ENCODE results near the gene ASCC3.
"Not testable (repeated sequence)": the region's sequence is repeated elsewhere in the genome, so short reads cannot be mapped to it uniquely, and the experiment has no call there.

ASCC3 gene, protein sequence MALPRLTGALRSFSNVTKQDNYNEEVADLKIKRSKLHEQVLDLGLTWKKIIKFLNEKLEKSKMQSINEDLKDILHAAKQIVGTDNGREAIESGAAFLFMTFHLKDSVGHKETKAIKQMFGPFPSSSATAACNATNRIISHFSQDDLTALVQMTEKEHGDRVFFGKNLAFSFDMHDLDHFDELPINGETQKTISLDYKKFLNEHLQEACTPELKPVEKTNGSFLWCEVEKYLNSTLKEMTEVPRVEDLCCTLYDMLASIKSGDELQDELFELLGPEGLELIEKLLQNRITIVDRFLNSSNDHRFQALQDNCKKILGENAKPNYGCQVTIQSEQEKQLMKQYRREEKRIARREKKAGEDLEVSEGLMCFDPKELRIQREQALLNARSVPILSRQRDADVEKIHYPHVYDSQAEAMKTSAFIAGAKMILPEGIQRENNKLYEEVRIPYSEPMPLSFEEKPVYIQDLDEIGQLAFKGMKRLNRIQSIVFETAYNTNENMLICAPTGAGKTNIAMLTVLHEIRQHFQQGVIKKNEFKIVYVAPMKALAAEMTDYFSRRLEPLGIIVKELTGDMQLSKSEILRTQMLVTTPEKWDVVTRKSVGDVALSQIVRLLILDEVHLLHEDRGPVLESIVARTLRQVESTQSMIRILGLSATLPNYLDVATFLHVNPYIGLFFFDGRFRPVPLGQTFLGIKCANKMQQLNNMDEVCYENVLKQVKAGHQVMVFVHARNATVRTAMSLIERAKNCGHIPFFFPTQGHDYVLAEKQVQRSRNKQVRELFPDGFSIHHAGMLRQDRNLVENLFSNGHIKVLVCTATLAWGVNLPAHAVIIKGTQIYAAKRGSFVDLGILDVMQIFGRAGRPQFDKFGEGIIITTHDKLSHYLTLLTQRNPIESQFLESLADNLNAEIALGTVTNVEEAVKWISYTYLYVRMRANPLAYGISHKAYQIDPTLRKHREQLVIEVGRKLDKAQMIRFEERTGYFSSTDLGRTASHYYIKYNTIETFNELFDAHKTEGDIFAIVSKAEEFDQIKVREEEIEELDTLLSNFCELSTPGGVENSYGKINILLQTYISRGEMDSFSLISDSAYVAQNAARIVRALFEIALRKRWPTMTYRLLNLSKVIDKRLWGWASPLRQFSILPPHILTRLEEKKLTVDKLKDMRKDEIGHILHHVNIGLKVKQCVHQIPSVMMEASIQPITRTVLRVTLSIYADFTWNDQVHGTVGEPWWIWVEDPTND (N-terminal part only)

DNA sequence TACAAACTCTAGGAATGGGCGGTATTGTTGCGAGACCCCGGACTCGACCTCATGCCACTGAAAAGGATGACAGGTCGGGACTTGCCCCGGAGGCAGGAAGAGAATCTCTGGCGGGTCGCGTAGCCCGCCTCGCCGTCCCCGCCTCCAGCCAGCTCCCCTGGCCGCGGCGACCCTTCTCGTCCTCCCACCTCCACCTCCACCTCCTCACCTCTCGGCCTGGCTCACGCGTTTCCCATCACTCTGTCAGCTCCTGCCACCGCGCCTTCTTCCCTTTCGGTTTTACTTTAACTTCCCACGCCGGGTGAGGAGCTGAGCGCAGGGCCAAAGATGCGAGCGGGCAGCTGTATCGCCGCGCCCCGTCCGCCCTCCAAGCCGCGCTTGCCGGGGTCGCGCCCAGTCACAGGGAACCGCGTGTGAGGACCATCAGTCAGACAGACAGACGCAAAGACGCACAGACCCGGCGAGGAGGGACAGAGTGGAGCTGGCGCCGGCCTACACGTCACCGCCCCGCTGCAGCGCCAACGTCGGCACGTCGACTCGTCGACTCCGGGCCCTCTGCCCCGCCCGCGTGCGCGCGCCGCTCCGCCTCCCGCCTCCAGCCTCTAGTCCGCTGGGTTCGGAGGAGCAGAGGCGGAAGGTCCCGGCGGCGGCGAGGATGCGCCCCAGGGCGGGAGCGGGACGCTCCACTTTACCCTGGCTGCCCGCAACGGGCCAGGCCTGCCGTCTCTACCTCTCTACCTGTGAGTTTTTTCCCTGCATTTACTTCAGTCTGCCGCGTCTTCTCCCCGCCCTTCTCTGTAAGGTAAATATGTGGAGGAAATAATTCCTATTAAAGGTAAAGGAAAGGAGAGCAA is at the start of gene ASCC3:
TSS of gene ASCC3 (minus strand) at position 477 of the 854 bp plus-strand sequence. CDS start 13,332 bp downstream, outside the sequence.
- DNase-seq: peak; percentile 78 to 87

DNA sequence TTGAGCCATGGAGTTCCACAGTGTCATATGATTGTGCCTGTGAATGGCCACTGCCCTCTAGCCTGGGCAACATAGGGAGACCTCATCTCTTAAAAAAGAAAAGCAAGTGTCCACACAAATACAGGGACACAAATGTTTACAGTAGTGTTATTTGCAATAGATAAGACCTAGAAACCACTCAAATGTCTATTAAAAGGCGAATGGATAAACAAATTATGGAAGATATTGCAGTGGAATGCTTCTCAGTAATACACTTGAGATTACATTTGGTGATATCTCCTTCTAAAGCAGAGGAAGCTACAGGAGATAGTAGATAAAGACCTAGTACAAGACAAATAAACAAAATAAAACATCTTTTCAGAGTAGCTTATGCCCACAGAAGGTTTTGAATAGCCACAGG is 44.6 kb upstream of the ASCC3 start:
- DNase-seq: no peak

DNA sequence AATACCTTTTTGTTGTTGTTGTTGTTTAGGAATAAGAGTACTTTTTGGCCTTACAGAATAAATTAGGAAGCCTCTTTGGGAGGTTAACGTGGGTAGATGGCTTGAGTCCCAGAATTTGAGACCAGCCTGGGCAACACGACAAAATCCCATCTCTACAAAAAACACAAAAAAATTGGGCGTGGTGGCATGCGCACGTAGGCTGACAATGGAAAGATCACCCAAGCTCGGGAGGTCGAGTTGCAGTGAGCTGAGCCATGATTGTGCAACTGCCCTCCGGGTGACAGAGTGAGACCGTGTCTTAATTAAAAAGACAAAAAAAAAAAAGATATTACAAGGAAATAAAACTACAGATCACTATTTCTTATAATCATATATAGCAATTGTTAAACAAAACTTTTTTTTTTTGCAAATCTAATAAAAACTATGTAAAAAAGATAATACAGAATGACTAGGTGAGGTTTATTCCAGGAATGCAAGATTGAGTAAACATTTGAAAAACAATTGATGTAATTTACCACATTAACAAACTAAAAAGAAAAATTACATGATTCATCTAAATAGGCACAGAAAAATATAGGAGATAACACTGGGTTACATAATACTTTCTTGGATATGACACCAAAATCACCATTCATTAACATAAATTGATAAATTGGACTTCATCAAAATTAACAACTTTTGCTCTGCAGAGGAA is 43.6 kb upstream of the ASCC3 start:
- no peak for DNase-seq

DNA sequence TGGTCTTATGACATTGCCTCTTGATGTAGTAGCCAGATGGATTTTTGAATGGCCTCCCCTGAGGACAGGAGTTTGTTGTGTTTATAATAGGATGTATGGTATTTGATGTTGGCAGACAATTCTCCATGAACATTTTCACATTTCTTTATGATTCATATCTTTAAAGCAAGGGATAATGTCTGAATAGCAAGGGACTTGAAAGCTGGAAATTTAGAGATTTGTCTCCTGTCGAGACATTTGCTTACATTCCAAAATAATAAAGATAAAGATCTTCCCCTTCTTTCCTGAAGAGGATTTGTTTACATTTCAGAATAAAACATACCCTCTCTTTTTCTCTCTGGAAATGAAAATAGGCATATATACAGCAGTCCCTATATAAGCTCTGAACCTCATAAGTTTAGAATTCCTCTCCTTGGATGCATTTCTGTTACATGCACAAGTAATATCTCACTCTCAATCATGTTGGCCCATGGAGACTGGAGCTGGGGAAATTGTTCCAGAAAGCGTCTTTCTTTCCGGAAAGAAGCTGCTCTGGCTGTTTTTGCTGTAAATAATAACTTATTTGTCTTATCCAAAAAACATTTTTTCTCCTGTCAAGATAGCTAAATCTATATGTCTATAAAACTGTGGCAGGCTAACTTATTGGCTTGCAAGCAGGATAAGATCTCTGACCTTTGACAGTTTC is 42.5 kb upstream of the ASCC3 start:
- no peak for DNase-seq

DNA sequence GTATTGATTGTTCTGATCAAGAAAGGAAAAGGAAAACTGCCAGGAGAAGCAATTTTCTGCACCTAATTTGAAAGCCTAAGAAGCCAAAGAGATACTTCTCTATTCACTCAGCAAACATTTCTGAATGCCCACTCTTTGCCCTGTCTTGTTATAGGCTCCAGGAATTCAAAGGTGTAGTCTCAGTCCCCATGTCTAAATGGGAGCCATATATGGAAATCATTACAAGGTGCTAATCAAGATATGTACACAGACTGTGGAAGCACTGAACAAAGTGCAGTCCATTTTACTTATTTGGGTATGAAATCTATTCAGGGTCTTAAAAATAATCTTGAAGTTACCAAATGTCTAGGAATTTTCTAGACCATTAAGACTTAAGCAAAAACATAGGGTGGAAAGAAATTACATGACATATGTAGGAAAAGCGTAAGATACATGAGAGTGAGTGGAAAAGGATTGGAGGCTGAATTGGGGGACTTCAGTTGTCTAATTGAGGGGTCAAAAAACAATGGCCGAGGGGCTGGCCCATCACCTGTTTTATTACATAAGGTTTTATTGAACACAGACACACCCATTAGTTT is 39.0 kb upstream of the ASCC3 start:
- no peak for DNase-seq

DNA sequence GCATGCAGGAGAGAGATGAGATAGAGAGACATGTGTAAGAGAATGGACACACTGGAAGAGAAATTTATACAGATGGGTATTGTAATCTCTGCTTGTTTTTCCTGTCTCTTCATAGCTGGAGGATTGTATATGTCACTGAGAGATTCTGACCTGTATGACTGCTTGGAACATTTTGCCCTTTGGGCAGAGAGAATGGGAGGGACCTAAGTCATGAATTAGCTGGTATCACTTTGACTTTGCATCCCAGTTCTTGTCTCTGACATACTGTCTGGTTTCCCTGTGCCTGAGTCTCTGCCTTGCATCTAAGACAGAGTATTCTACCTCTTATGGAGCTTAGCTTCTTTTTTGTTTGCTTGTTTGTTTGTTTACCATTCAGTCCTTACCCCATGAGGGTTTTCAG is 37.0 kb upstream of the ASCC3 start:
- DNase-seq: no peak

DNA sequence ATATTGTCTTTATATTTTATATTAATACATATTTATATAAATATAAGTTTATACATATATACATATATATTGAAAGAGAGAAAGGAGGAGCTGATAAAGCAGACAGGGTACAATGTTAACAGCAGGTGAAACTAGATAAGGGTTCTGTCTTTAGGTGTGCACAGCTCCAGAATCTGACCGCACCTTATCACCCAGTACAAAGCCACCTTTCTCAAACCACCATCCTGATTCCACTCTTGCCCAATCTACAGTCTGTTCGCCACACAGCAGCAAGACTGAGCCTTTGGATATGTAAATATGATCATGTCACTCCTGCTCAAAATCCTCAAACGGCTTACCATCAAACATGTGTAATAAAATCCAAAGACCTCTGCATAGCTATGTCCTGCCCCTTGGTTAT is 34.7 kb upstream of the ASCC3 start:
- DNase-seq: no peak

DNA sequence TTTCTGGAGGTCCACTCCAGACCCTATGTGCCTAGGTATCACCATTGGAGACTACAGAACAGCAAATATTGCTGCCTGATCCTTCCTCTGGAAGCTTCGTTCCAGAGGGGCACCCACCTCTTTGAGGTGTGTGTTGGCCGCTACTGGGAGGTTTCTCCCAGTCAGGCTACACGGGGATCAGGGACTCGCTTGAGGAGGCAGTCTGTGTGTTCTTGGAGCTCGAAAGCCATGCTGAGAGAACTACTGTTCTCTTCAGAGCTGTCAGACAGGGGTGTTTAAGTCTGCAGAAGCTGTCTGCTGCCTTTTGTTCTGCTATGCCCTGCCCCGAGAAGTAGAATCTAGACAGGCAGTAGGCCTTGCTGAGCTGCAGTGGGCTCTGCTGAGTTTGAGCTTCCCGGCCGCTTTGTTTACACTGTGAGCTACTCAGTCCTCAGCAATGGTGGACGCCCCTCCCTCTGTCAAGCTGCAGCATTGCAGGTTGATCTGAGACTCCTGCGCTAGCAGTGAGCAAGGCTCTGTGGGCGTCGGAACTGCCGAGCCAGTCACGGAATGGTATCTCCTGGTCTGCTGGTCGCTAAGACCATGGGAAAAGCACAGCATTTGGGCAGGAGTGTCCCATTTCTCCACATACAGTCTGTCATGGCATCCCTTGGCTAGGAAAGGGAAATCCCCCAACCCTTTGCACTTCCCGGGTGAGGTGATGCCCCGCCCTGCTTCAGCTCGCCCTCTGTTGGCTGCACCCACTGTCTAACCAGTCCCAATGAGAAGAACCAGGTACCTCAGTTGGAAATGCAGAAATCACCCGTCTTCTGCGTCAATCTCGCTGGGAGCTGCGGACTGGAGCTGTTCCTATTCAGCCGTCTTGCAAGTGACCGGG is 32.5 kb upstream of the ASCC3 start:
- no peak for DNase-seq

DNA sequence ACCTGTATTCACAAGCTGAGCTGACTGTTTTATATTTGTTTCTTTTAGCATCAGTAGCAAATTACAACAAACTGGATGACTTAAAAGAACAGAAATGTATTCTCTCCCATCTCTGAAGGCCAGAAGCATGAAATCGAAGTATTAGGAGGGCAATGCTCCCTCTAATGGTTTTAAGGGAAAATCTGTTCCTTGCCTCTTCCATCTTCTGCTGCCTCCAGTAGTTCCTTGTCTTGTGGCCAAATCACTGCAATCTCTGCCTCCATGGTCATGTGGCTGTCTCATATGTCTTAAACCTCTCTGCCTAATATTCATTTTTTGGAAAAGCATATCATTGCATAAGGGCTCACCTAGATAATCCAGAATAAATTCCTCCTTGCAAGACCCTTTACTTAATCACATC is 25.2 kb upstream of the ASCC3 start:
- DNase-seq: no peak

DNA sequence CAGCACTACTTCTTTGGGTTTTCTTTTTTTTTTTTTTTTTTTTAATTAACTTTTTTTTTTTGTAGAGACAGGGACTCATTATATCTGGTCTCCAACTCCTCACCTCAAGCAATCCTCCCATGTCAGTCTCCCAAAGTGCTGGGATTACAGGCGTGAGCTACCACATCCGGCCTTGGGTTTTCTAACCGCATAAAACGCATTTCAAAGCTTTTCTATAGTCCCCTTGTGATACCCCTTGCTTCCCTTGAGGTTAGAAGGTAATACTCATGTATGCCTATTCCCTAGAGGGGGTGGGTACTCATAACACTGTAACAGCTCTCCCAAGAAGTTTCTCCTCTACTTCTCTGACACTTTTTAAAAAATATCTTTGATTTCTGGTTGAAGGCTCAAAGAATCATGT is 23.9 kb upstream of the ASCC3 start:
- DNase-seq: no peak

DNA sequence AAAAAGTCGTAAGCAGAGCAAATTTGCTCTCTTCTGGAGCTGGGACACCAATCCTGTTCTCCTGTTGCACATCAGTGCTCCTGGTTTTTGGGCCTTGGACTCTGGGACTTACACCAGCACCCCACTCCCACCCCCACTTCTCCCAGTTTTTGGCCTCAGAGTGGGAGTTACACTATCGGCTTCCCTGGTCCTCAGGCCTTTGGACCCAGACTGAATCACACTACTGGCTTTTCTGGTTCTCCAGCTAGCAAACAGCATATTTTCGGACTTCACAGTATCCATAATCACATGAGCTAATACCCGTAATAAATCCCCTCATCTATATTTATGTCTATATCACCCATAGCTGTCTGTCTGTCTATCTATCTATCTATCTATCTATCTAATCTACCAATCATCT is 23.2 kb upstream of the ASCC3 start:
- DNase-seq: no peak

DNA sequence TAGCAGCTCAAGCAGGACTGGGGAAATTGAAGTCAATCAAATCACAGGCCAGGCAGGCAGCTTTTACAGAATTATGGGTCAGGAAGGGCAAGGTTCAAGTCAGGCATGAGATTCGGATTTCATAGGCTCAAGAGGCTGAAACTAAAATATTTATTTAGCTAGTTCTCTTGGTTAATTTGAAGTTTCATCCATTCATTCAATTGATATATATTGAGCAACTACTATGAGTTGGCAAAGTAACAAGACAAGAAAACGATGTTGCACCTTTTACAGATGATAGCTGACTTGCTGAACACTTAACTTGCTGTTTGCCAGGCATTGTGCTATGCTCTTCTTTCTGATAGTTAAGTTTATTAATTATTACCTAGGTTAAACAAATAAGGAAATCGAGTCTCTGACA is 20.5 kb upstream of the ASCC3 start:
- DNase-seq: no peak

DNA sequence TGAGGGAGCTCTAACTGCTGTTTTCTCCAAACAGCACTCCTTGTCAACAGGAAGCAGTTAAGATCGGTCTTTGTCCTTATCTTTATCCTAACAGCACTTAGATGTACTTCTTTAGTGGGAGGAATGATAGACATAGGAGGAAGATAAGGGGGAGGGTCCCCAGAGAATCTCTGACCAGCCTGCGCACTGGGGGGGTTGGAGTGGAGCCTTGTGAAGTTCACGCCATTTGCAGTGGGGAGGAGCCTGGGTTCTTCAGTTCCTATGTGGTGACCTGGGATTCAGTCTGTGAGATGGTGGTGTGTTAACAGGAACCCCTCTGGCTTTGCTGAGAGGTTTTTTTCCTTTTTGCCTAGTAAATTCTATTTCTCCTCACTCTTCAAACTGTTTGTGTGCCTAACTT is 18.1 kb upstream of the ASCC3 start:
- DNase-seq: no peak

DNA sequence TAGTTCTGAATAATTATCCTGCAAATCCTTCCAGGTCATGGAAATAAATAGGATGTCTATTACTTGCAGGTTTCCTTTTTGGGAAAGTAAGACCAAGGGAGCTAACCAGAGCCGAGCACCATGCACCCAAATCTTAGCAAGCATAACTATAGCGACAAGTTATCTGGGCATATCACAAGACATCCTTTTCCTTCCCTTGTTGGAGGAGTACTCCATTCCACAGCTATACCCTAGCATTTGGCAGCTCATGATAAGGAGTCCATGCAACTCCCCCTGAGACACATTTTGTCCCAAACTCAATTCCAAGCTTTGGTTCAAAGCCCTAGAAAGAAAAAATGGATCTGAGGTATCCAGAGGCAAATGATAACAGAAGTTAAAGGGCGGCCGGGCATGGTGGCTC is 16.5 kb upstream of the ASCC3 start:
- no peak for DNase-seq

DNA sequence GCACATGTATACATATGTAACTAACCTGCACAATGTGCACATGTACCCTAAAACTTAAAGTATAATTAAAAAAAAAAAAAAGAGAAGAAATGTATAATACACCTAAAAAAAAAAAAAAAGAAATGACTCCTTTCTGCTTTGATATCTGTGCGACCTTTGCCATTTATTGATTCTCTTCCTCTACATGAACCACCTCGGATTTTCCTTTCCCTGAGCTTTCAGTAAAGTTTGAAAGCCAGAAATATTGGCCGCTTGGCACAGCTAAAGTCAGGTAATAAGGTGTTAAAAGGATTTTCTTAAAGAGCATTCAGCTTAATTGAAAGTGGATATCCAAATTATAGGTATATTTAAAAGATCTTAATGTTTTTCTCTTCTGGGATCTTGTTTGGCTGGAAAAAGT is 12.6 kb upstream of the ASCC3 start:
- no peak for DNase-seq

DNA sequence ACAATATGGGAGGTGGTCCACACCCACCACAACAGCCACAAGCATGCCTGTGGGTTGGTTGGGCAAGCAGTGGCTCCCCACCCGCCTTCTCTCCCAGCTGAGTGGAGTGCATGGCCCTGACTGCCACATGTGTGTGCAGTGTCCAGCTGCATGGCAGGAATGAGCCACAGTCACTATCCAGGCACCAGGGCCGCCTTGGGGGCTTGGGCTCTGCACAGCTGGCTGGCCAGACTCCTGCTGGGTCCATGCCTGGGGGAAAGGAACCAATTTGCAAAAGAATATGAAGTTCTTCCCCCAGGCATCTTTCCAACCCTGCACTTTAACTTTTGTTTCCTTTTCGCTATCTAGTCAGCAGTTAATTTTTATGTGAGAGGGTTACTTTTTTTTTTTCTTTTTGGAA is 11.6 kb upstream of the ASCC3 start:
- DNase-seq: no peak

DNA sequence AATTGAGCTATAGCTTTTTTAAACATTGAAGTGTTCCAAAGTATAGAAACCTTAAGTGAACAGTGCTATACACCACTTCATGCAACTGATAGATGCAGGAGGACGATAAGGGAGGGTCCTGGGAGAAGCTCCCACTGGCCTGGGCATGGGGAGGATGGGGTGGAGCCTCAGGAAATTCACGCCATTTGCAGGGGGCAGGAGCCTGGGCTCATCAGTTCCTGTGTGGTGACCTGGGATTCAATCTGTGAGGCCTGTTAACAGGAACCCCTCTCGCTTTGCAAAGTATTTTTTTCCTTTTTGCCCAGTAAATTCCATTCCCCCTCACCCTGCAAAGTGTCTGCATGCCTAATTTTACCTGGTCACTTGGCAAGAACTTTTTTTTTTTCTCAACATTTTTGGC is 11.0 kb upstream of the ASCC3 start:
- DNase-seq: no peak

DNA sequence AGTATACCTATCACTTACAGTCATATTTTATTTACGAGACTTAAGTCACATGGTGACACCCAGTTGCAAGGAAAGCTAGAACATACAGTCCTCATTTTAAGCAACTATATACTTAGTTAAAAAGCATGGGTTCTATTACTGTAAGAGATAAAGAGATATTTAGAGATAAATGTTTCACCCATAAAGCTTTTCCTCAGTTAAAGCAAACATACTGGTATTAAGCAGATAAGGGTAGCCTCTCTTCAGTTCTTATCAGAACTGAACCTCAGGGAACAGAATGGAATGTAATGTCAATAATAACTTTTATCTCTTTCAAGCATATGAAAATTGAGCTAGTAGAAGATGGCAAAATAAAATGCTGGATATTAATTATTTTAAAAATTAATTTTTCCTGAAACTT is 9.9 kb upstream of the ASCC3 start:
- no peak for DNase-seq

DNA sequence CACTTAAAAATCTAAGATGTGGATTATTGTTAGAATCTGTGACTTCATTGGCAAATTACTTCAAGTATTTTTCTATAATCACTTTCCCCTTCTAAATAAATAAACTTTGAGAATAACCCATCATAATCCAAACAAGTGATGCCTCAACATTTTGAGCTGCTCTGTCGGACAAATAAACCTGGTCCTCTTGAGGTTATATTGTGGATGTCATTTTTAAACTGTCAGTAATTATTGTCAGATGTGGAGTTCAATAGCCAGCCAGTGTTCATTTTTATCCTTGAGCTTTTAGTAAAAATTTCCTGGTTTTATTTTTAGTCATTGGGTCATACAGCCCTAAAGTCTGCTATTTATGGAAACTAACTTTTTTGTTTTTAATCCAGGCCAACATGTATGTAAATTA is 9.5 kb upstream of the ASCC3 start:
- DNase-seq: not testable (repeated sequence)

DNA sequence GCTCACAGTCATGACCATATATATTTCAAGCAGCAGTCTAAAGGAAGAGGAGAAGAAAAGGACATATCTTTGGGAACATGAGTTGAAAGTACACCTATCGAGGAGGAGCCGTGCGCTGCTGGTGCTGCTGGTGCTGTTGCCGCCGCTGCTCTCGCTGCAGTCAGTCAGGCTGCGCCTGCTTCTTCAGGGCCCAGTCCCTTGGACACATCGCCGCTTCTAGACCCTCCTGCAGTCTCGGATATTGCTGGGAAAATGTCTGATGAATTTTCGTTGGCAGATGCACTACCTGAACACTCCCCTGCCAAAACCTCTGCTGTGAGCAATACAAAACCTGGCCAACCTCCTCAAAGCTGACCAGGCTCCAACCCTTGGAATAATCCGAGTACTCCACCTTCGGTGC is 8.2 kb upstream of the ASCC3 start:
- no peak for DNase-seq
